ENCODE data around the gene TKT. TPM values are rescaled to one million over a fixed set of nuclear protein-coding genes. Genes with fewer than 3 reads are reported as not detected.

Gene TKT
- total and polyA plus RNA-seq, 2 of the 4 experiments (the other 2 are of a cell fraction): 280 to 349 TPM

GRCh38 chr3:53247619-53248018 is 8.2 kb downstream of the TKT start:
- H3K36me3 ChIP-seq (ENCODE audit: control insufficient read depth, insufficient read depth, low read length): peaks cover 20% of the 10 kb centered on the region
- H3K9ac ChIP-seq (ENCODE audit: low read depth, low read length): no peak overlapping the region
- H4K20me1 ChIP-seq (ENCODE audit: insufficient read depth, low read length): peaks cover 100% of the 10 kb centered on the region
- POLR2A ChIA-PET (ENCODE audit: unreplicated experiment): no interaction called here
- no peak overlapping the region for H3K14ac ChIP-seq (replicated peaks; ENCODE audit: low read depth, low read length)
- no TSS peak for BruUV-seq (replicated peaks)
- H3K9me1 ChIP-seq (ENCODE audit: insufficient read depth, low read length): peaks cover 23% of the 10 kb centered on the region
- no peak overlapping the region for H3K4me3 ChIP-seq (ENCODE audit: insufficient read depth, low read depth, low read length)
- no peak overlapping the region for H3K4ac ChIP-seq (ENCODE audit: low read depth, low read length)
- H3K4me2 ChIP-seq (ENCODE audit: low read depth, low read length): no peak overlapping the region
- no peak overlapping the region for H2AFZ ChIP-seq (replicated peaks; ENCODE audit: low read length, poor library complexity)
- dilution Hi-C loops (cut with HindIII; ENCODE audit: low sequenced_read_pairs, unreplicated experiment): no loop called here
- intact Hi-C loops (cut with micrococcal nuclease): no loop called here
- H2BK5ac ChIP-seq (ENCODE audit: low read depth, low read length, poor library complexity, severe bottlenecking): no peak overlapping the region
- no peak overlapping the region for H4K91ac ChIP-seq (ENCODE audit: insufficient read depth, low read depth, low read length)
- no peak overlapping the region for H4K5ac ChIP-seq (ENCODE audit: low read depth, low read length)
- no peak overlapping the region for H3K56ac ChIP-seq (ENCODE audit: extremely low read depth, insufficient read depth, low read length)
- CTCF ChIA-PET: no interaction called here
- DNase-seq: no peak
- H4K8ac ChIP-seq (ENCODE audit: low read depth in 2 of 2, low read length in 2 of 2): no peak overlapping the region
- H2BK15ac ChIP-seq (ENCODE audit: low read depth, low read length): no peak overlapping the region
- peaks cover 0 to 64% of the 10 kb centered on the region in 2 experiments; a peak in 2 of 4 replicates for H3K79me1 ChIP-seq (ENCODE audit: low read depth in 1 of 2, low read length in 2 of 2)
- no peaks in the 10 kb centered on the region for H3K9me3 ChIP-seq (ENCODE audit: control insufficient read depth, insufficient read depth, low read length)
- WGBS, 2 experiments (ENCODE audit: extremely low coverage in 2 of 2, insufficient read length in 1 of 2): 93% methylated on average over 2 of the region's 2 CpGs; no CpG with 5 or more reads in 1 of the 2 experiments
- H2BK120ac ChIP-seq (ENCODE audit: low read depth, low read length): no peak overlapping the region
- H2AK9ac ChIP-seq (replicated peaks; ENCODE audit: low read depth, low read length, poor library complexity): no peak overlapping the region
- H3K4me1 ChIP-seq (ENCODE audit: control insufficient read depth, insufficient read depth, low read length): peaks cover 31% of the 10 kb centered on the region
- no peak for ATAC-seq (ENCODE audit: low read depth)
- TF ChIP-seq CEBPB (IDR thresholded peaks at IDR 0.05; ENCODE audit: low read depth, low read length) (no peak), CHD1 (IDR thresholded peaks at IDR 0.05; ENCODE audit: low read depth, low read length) (no peak), BHLHE40 (IDR thresholded peaks at IDR 0.05; ENCODE audit: low read depth, low read length) (no peak), NFE2L2 (IDR thresholded peaks at IDR 0.05; ENCODE audit: low read depth, low read length) (no peak), FOS (IDR thresholded peaks at IDR 0.05; ENCODE audit: low read depth, low read length) (no peak), RFX5 (IDR thresholded peaks at IDR 0.05; ENCODE audit: low read depth, low read length) (no peak), SMC3 (IDR thresholded peaks at IDR 0.05; ENCODE audit: low read depth, low read length) (no peak), MXI1 (IDR thresholded peaks at IDR 0.05; ENCODE audit: borderline replicate concordance, low read depth, low read length) (no peak), MAZ (IDR thresholded peaks at IDR 0.05; ENCODE audit: borderline replicate concordance, low read depth, low read length) (no peak), ELK1 (IDR thresholded peaks at IDR 0.05; ENCODE audit: borderline replicate concordance, low read depth, low read length) (no peak), MAFK (IDR thresholded peaks at IDR 0.05; ENCODE audit: low read depth, low read length) (no peak), RCOR1 (IDR thresholded peaks at IDR 0.05; ENCODE audit: insufficient replicate concordance, low read length) (no peak), CTCF (conservative IDR thresholded peaks at IDR 0.05; ENCODE audit: low read depth, low read length) (no peak), RAD21 (IDR thresholded peaks at IDR 0.05; ENCODE audit: low read length) (no peak)
- no peak overlapping the region for H3K27ac ChIP-seq (ENCODE audit: insufficient read depth, low read length)
- in situ Hi-C loops (cut with MboI; ENCODE audit: low sequenced_read_pairs): no loop called here
- H3K18ac ChIP-seq (ENCODE audit: low read depth, low read length): no peak overlapping the region
- H2BK20ac ChIP-seq (ENCODE audit: low read depth, low read length): no peak overlapping the region
- no peak overlapping the region for H2AK5ac ChIP-seq (ENCODE audit: low read depth, low read length)
- no peak overlapping the region; the same call in 1 of the 2 replicates for H3K23ac ChIP-seq (ENCODE audit: low read depth, low read length)
- H3K27me3 ChIP-seq (ENCODE audit: control insufficient read depth, insufficient read depth, low read length): no peaks in the 10 kb centered on the region

All from IMR-90 (cell line).